Mucosa of stomach (tissue), 1 donor: ENCODE measurements around the gene SF3B6.

Experiments
- H3K27me3 ChIP-seq: one replicate; pipeline ENCODE4 v1.7.0; 2013; ENCODE audit warnings: mild to moderate bottlenecking, low read length; ENCODE audit not compliant: control insufficient read depth, insufficient read depth
- H3K36me3 ChIP-seq: one replicate; pipeline ENCODE4 v1.7.0; 2013; ENCODE audit warnings: low read length; ENCODE audit not compliant: control insufficient read depth, insufficient read depth
- H3K4me1 ChIP-seq: one replicate; pipeline ENCODE4 v1.7.0; 2013; ENCODE audit warnings: mild to moderate bottlenecking, low read length; ENCODE audit not compliant: control insufficient read depth, insufficient read depth
- H3K4me3 ChIP-seq: one replicate; pipeline ENCODE4 v1.7.0; 2013; ENCODE audit warnings: low read length
- H3K9ac ChIP-seq: one replicate; pipeline ENCODE4 v1.7.0; 2013; ENCODE audit warnings: mild to moderate bottlenecking, low read length, moderate library complexity
- H3K9me3 ChIP-seq: one replicate; pipeline ENCODE4 v1.7.0; 2013; ENCODE audit warnings: mild to moderate bottlenecking, low read length, moderate library complexity; ENCODE audit not compliant: control insufficient read depth
- donor health status: Pancreatic carcinoma.

SF3B6 gene

DNA sequence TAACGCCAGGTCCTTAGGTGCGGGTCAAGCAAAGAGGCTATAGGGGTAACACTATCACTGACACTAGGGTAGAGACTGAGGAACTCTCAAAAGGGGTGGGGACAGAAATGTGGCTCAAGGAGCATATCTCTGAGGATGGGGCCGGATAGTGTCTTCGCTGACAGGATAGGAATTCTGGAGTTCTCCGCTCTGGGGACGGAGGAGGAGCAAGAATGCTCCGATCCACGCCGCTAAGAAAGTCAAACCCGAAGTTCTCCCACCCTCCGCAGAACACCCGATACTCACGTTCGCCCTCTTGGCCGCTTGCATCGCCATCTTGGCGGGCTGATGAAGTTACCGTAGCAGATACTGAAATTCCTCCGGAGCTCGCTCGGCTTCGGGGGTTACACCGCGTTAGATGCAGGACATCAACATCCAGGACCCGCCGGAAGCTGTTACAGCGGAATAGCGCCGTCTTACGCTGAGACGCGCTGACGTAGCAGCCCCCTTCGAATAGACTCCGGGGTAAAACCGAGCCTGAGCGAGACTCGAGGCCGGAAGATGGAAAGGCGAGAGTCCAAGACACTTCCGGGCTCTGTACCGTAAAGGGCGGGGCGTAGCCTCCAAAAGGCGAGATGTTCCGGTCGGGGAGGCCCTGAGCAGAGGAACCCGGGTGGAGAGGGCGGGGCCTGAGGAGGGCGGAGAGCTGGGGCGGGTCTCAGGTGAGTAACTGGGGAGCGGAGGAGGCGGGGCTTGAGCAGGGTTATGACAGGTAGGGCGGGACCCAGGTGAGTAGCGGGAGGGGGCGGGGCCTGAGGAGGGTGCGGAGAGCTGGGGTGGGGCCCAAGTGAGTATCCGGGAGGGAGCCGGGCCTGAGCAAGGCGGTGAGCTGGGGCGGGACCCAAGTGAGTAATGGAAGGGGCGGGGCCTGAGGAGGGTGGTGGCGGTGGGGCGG, at the start of gene SF3B6:
SF3B6 (minus strand) TSS at position 412 of the 934 bp plus-strand sequence; CDS start at position 315, 97 bp downstream.
- peak within 1 kb of the TSS; percentile 91 for H3K9ac ChIP-seq
- no peaks in the 10 kb centered on the region for H3K36me3 ChIP-seq
- H3K4me1 ChIP-seq, result peaks cover 15% of the 10 kb centered on the region

GRCh38 chr2:24123922-24124580, 47.9 kb upstream of the SF3B6 start:
- Histone ChIP-seq H3K36me3 (no peaks in the 10 kb centered on the region), H3K4me3 (peak overlapping the region; percentile 87), H3K9ac (peak overlapping the region; percentile 67)

More for the DNA sequence above, at the start of gene SF3B6:
- H3K9me3 ChIP-seq, result no peaks in the 10 kb centered on the region
- H3K27me3 ChIP-seq, result no peaks in the 10 kb centered on the region
- peak within 1 kb of the TSS; percentile 100 for H3K4me3 ChIP-seq

DNA sequence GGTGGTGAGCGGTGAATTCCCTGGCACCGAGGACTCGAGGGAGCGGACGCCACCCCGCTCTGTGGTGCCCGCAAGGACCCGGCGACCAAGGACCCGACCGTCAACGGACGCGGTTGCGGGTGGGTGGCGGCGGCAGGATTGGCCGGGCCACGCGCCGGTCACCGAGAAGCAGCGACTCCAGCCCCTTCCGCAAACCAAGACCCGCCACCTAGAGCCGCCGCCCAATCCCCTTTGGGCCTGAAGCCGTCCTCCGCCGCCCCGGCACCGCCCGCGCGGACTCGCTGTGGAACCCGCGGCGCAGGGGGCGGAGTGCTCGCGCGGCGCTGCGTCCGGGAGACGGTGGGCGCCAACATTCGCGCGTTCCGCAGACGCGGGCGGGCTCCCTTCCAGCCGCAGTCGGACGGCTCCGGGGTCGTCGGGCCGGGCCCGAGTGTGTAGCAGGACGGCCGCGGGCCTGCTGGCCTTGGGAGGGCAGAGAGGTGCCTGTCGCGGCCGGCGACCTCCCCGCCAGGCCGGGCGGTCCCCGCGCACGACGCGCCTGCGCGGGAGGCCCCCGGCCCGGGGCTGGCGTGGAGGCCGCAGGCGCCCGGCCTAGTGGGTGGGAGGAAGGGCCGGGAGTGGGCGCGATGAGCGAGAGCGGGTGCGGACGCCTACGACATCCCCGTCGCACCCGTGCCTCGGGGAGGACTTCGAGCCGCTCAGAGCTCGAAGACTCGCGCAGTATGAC, 47.2 kb upstream of the SF3B6 start, which contains the start of the genes FAM228B and PFN4:
FAM228B (plus strand) TSS at position 275 of the 727 bp plus-strand sequence. CDS start 893 bp downstream, outside the sequence.
PFN4 (minus strand) TSS at position 140 of the 727 bp plus-strand sequence. CDS start 799 bp downstream, outside the sequence.
- Histone ChIP-seq H3K36me3 (no peaks in the 10 kb centered on the region), H3K27me3 (no peaks in the 10 kb centered on the region), H3K9ac (peak within 1 kb of the TSS; percentile 67), H3K4me3 (peak within 1 kb of the TSS; percentile 87), H3K9me3 (no peaks in the 10 kb centered on the region), H3K4me1 (peaks cover 3% of the 10 kb centered on the region)

More at GRCh38 chr2:24123922-24124580, 47.9 kb upstream of the SF3B6 start:
- H3K4me1 ChIP-seq, result peaks cover 3% of the 10 kb centered on the region
- H3K9me3 ChIP-seq, result no peaks in the 10 kb centered on the region
- no peaks in the 10 kb centered on the region for H3K27me3 ChIP-seq

GRCh38 chr2:24122366-24123194, 46.5 kb upstream of the SF3B6 start:
- H3K9ac ChIP-seq, result peak overlapping the region; percentile 67
- H3K27me3 ChIP-seq, result no peaks in the 10 kb centered on the region
- peak overlapping the region; percentile 87 for H3K4me3 ChIP-seq
- no peaks in the 10 kb centered on the region for H3K9me3 ChIP-seq
- peaks cover 3% of the 10 kb centered on the region for H3K4me1 ChIP-seq
- H3K36me3 ChIP-seq, result no peaks in the 10 kb centered on the region

- no peak overlapping the region for H3K9ac ChIP-seq
- H3K9me3 ChIP-seq, result no peaks in the 10 kb centered on the region
- no peaks in the 10 kb centered on the region for H3K36me3 ChIP-seq
- no peaks in the 10 kb centered on the region for H3K27me3 ChIP-seq
- H3K4me1 ChIP-seq, result peaks cover 3% of the 10 kb centered on the region
- no peak overlapping the region for H3K4me3 ChIP-seq
Observed at GRCh38 chr2:24121469-24121868, 45.3 kb upstream of the SF3B6 start.

GRCh38 chr2:24121066-24121465, 44.9 kb upstream of the SF3B6 start:
- Histone ChIP-seq H3K9me3 (no peaks in the 10 kb centered on the region), H3K9ac (no peak overlapping the region), H3K27me3 (no peaks in the 10 kb centered on the region), H3K36me3 (no peaks in the 10 kb centered on the region), H3K4me1 (peaks cover 3% of the 10 kb centered on the region), H3K4me3 (no peak overlapping the region)

- H3K27me3 ChIP-seq, result no peaks in the 10 kb centered on the region
- no peaks in the 10 kb centered on the region for H3K4me1 ChIP-seq
- no peaks in the 10 kb centered on the region for H3K36me3 ChIP-seq
- no peaks in the 10 kb centered on the region for H3K9me3 ChIP-seq
- no peak overlapping the region for H3K4me3 ChIP-seq
- H3K9ac ChIP-seq, result no peak overlapping the region
Observed at GRCh38 chr2:24117902-24118301, 41.8 kb upstream of the SF3B6 start.

DNA sequence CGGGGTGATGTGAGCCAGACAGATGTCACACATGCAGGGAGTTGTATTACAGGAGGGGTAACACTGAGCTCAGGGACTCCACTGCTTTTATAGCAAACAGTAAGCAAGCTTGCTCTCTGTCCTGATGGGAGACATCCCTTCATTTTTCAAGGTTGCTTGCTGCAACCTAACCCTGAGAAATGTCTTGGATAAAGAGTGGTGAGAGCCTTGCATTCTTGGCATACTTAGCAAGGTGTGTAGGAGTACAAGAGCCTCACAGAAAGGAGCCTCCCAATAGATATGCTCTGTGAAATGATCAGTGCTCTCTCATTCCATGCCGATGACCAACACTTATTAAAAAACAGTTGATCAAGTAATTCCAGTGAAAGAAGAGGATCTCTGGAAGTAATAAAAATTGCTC, 38.9 kb upstream of the SF3B6 start:
- Histone ChIP-seq H3K4me3 (no peak overlapping the region), H3K27me3 (no peaks in the 10 kb centered on the region), H3K9ac (no peak overlapping the region), H3K9me3 (no peaks in the 10 kb centered on the region), H3K4me1 (no peaks in the 10 kb centered on the region), H3K36me3 (no peaks in the 10 kb centered on the region)

DNA sequence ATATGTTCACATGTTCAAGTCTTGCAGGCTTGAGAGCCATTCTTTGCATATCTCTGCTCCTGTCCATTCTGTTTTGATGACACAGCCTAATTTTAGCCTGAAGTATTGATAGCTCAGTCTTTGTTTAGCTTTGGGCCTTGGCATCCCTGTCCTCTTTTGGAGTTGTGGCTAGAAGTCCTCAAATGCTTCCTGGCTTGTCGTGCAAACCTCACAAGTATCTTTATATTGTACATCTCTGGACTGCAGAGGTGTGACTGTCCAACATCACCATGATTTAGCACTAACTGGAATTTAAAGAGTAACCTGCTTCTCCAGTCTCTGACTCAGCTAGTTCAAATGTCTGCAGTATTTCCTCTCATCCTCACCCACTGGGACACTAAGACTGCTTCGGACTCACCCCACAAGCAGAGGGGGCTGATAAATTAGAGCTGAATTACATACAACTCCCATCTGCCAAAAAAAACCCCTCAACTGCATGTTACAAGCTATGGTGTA, 35.3 kb upstream of the SF3B6 start:
- H3K9ac ChIP-seq, result no peak overlapping the region
- H3K4me3 ChIP-seq, result no peak overlapping the region
- H3K36me3 ChIP-seq, result no peaks in the 10 kb centered on the region
- H3K4me1 ChIP-seq, result no peaks in the 10 kb centered on the region
- H3K27me3 ChIP-seq, result no peaks in the 10 kb centered on the region
- no peaks in the 10 kb centered on the region for H3K9me3 ChIP-seq

GRCh38 chr2:24110660-24111303, 34.7 kb upstream of the SF3B6 start:
- Histone ChIP-seq H3K27me3 (no peaks in the 10 kb centered on the region), H3K9me3 (no peaks in the 10 kb centered on the region), H3K9ac (no peak overlapping the region), H3K4me1 (no peaks in the 10 kb centered on the region), H3K36me3 (no peaks in the 10 kb centered on the region), H3K4me3 (no peak overlapping the region)
